ENCODE results near the gene STX1B.

- TF ChIP-seq REST (IDR thresholded peaks at IDR 0.05; ENCODE audit: insufficient read depth in 1 of 2, low read depth in 2 of 2, low read length in 2 of 2) (no peak), POLR2AphosphoS5 (IDR thresholded peaks at IDR 0.05; ENCODE audit: low read depth, low read length) (no peak)
Observed at GRCh38 chr16:31008551-31008950, 1.9 kb downstream of the STX1B start.
